Measurements from ENCODE around the gene OSCP1. TPM values are rescaled to one million over a fixed set of nuclear protein-coding genes. Genes with fewer than 3 reads are reported as not detected.
A peak's percentile ranks its signal among the peaks of the same experiment; 100 is the strongest.

OSCP1 gene
- total and polyA plus RNA-seq, 2 donors (not counting 3 experiments of a cell fraction or from before 2014, with no cell fraction given): 4.6 to 8.3 TPM

DNA sequence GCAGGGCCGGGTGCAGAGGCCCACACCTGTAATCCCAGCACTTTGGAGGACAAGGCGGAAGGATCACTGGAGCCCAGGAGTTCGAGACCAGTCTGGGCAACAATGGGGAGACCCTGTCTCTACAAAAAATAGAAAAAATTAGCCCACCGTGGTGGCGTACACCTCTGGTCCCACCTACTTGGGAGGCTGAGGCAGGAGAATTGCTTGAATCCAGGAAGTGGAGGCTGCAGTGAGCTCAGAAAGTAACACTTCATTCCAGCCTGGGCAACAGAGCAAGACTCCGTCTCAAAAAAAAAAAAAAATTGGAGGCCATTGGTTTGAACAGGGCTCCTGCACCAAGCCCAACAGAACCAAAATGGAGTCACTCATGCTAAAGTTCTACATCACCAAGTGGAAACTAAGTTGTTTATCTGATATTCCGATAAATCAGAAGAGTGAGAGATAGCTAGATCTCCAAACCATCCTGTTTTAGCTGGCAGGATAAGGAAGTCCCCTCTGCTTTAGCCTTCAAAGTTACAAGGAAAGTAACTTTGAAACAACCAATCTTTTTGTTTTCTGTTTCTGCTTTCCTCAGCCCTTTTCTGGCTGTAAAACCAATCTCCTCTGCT lies 51.8 kb downstream of the OSCP1 start:
- H3K79me2 ChIP-seq (ENCODE audit: control insufficient read depth, insufficient read depth, low read length): peaks cover 8% of the 10 kb centered on the region
- intact Hi-C loops (cut with micrococcal nuclease) (loop anchor here (2.0 kb wide), 1 partner anchor 22 kb away; no protein-coding TSS in a partner anchor), dilution Hi-C loops (cut with MboI; ENCODE audit: extremely low pct_ligation_motif_present, low sequenced_read_pairs) (no loop called here)
- ChIA-PET POLR2A (interaction anchor here (0.6 to 2.0 kb wide), 2 partner anchors 12 to 143 kb away, joined by 4 to 12 read pairs; no protein-coding TSS in a partner anchor), CTCF (interaction anchor here (2.2 kb wide), 1 partner anchor 56 kb away, joined by 12 read pairs; no protein-coding TSS in a partner anchor)
- peak overlapping the region; percentile 21 for H3K27ac ChIP-seq (ENCODE audit: insufficient read depth, low read depth, low read length)
- FAIRE-seq (no peak), DNase-seq (ENCODE audit: low read depth, low spot score) (no peak)
- no peaks in the 10 kb centered on the region for H4K20me1 ChIP-seq (replicated peaks; ENCODE audit: control insufficient read depth, extremely low read depth, insufficient read depth, low read length)
- BruUV-seq (replicated peaks): no TSS peak
- H3K4me3 ChIP-seq (replicated peaks in 1 of 3; ENCODE audit: insufficient read depth in 1 of 3, low read depth in 1 of 3, low read length in 3 of 3): no peak overlapping the region
- H3K9me1 ChIP-seq (replicated peaks; ENCODE audit: control insufficient read depth, extremely low read depth, insufficient read depth, low read length): no peaks in the 10 kb centered on the region
- no peak overlapping the region for H2AFZ ChIP-seq (ENCODE audit: low read depth, low read length)
- H3K4me1 ChIP-seq (ENCODE audit: control insufficient read depth, extremely low read depth, insufficient read depth, low read length): peaks cover 3% of the 10 kb centered on the region
- TF ChIP-seq POLR2AphosphoS5 (IDR thresholded peaks at IDR 0.05; ENCODE audit: insufficient read depth, low read depth, low read length) (no peak), EZH2 (IDR thresholded peaks at IDR 0.05; ENCODE audit: borderline replicate concordance, low read depth, low read length, severe bottlenecking) (no peak), FOS (IDR thresholded peaks at IDR 0.05; ENCODE audit: borderline replicate concordance, insufficient read depth, low read length) (no peak), POLR2A (IDR thresholded peaks at IDR 0.05; ENCODE audit: low read depth, low read length) (no peak), MYC (IDR thresholded peaks at IDR 0.05; ENCODE audit: low read depth, low read length) (no peak), JUN (IDR thresholded peaks at IDR 0.05; ENCODE audit: borderline replicate concordance, insufficient read depth, insufficient read length, low read depth) (no peak), GATA2 (IDR thresholded peaks at IDR 0.05; ENCODE audit: insufficient read depth, insufficient read length, low read depth, low read length) (no peak)
- TF ChIP-seq, protein P1, sequence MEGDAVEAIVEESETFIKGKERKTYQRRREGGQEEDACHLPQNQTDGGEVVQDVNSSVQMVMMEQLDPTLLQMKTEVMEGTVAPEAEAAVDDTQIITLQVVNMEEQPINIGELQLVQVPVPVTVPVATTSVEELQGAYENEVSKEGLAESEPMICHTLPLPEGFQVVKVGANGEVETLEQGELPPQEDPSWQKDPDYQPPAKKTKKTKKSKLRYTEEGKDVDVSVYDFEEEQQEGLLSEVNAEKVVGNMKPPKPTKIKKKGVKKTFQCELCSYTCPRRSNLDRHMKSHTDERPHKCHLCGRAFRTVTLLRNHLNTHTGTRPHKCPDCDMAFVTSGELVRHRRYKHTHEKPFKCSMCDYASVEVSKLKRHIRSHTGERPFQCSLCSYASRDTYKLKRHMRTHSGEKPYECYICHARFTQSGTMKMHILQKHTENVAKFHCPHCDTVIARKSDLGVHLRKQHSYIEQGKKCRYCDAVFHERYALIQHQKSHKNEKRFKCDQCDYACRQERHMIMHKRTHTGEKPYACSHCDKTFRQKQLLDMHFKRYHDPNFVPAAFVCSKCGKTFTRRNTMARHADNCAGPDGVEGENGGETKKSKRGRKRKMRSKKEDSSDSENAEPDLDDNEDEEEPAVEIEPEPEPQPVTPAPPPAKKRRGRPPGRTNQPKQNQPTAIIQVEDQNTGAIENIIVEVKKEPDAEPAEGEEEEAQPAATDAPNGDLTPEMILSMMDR (IDR thresholded peaks at IDR 0.05; ENCODE audit: extremely low read depth in 1 of 2, insufficient read depth in 1 of 2, low read depth in 1 of 2, low read length in 2 of 2): no peak
- TF ChIP-seq, protein P2, sequence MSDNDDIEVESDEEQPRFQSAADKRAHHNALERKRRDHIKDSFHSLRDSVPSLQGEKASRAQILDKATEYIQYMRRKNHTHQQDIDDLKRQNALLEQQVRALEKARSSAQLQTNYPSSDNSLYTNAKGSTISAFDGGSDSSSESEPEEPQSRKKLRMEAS (IDR thresholded peaks at IDR 0.05; ENCODE audit: insufficient read depth, insufficient read length): no peak
- H3K27me3 ChIP-seq (ENCODE audit: control insufficient read depth in 2 of 2, insufficient read depth in 2 of 2, low read length in 2 of 2): no peaks in the 10 kb centered on the region
- H3K36me3 ChIP-seq (ENCODE audit: control insufficient read depth in 2 of 2, extremely low read depth in 1 of 2, insufficient read depth in 2 of 2, low read length in 2 of 2): peaks cover 0 to 6% of the 10 kb centered on the region in 2 experiments
- H3K9me3 ChIP-seq (replicated peaks; ENCODE audit: control insufficient read depth, insufficient read depth, low read length): no peaks in the 10 kb centered on the region
- no peak overlapping the region for H3K9ac ChIP-seq (replicated peaks; ENCODE audit: extremely low read depth, insufficient read depth, low read length)
- H3K4me2 ChIP-seq (ENCODE audit: insufficient read depth, low read length): no peak overlapping the region

Measured in endothelial cell of umbilical vein (primary cell).